PC-3 (cell line): ENCODE data around the gene FRK. TPM values are rescaled to one million over a fixed set of nuclear protein-coding genes. Genes with fewer than 3 reads are reported as not detected.

Experiments used
- ATAC-seq: fragments of 200-7000 bp; cut with Tn5 transposase; 2 replicates; pipeline ENCODE4 v1.9.1; 2020; ENCODE audit warnings: mild to moderate bottlenecking, moderate library complexity
- BruUV-seq: library from RNA; stranded (reverse); fragments of 400-500 nt; replicated peaks from 2 replicates; lab custom pipeline; 2021; lab: Mats Ljungman, UMichigan
- CTCF ChIA-PET: fragments of 300-600 bp; sonication (Branson Sonifier 250); formaldehyde crosslinking; loops from one replicate; lab custom pipeline; 2022; ENCODE audit warnings: antibody characterized with exemption; lab: Charles Lee
- POLR2A ChIA-PET: fragments of 300-600 bp; sonication (Branson Sonifier 250); formaldehyde crosslinking; loops from one replicate; lab custom pipeline; 2022; ENCODE audit warnings: antibody characterized with exemption; ENCODE audit not compliant: unreplicated experiment; lab: Charles Lee
- DNase-seq: peaks from one replicate; pipeline ENCODE4 v3.0.0-alpha.2; 2015
- H2AFZ ChIP-seq: fragments of 300-600 bp; sonication (generic); 2 replicates; pipeline ENCODE4 v1.6.0; 2016; ENCODE audit warnings: antibody characterized with exemption, low read length
- H3F3A ChIP-seq: fragments of 300-600 bp; sonication (generic); one replicate; pipeline ENCODE4 v1.6.0; 2017; ENCODE audit warnings: antibody characterized with exemption, low read length, control low read depth, mild to moderate bottlenecking; ENCODE audit not compliant: unreplicated experiment
- H3K27ac ChIP-seq: fragments of 300-600 bp; sonication (generic); 2 replicates; pipeline ENCODE4 v1.5.1; 2016; ENCODE audit warnings: mild to moderate bottlenecking, low read length
- H3K27me3 ChIP-seq: fragments of 300-600 bp; sonication (generic); 2 replicates; pipeline ENCODE4 v1.6.1; 2016; ENCODE audit warnings: low read length, mixed read lengths
- H3K36me3 ChIP-seq: fragments of 300-600 bp; sonication (generic); 2 replicates; pipeline ENCODE4 v1.6.1; 2016; ENCODE audit warnings: low read depth, mixed run types, low read length, mixed read lengths
- H3K4me1 ChIP-seq: fragments of 300-600 bp; sonication (generic); 2 replicates; pipeline ENCODE4 v1.5.1; 2016; ENCODE audit warnings: low read length; ENCODE audit not compliant: insufficient read depth
- H3K4me2 ChIP-seq: fragments of 300-600 bp; sonication (generic); 2 replicates; pipeline ENCODE4 v1.6.0; 2016; ENCODE audit warnings: low read length
- H3K4me3 ChIP-seq: fragments of 300-600 bp; sonication (generic); 2 replicates; pipeline ENCODE4 v1.5.1; 2016; ENCODE audit warnings: mild to moderate bottlenecking, low read length, mixed read lengths
- H3K79me2 ChIP-seq: fragments of 300-600 bp; sonication (generic); 2 replicates; pipeline ENCODE4 v1.6.1; 2017; ENCODE audit warnings: low read length, mixed read lengths
- H3K9ac ChIP-seq: fragments of 300-600 bp; sonication (generic); 2 replicates; pipeline ENCODE4 v1.6.0; 2016; ENCODE audit warnings: mild to moderate bottlenecking, low read length
- H3K9me2 ChIP-seq: fragments of 300-600 bp; sonication (generic); replicated peaks from 2 replicates; pipeline ENCODE4 v1.6.1; 2016; ENCODE audit warnings: mixed run types, low read length, mixed read lengths
- H3K9me3 ChIP-seq: fragments of 300-600 bp; sonication (generic); 2 replicates; pipeline ENCODE4 v1.6.1; 2016; ENCODE audit warnings: low read length, mixed read lengths
- H4K20me1 ChIP-seq: fragments of 300-600 bp; sonication (generic); 2 replicates; pipeline ENCODE4 v1.6.1; 2016; ENCODE audit warnings: low read length, mixed read lengths
- EZH2 ChIP-seq: fragments of 300-600 bp; sonication (generic); IDR thresholded peaks from one replicate; pipeline ENCODE4 v1.6.1; 2017; ENCODE audit warnings: antibody characterized with exemption, mild to moderate bottlenecking, low read length; ENCODE audit not compliant: unreplicated experiment
- EZH2phosphoT487 ChIP-seq: fragments of 300-600 bp; sonication (generic); IDR thresholded peaks from 2 replicates; pipeline ENCODE4 v1.6.1; 2018; ENCODE audit warnings: mild to moderate bottlenecking, antibody characterized with exemption, low read length, borderline replicate concordance
- intact Hi-C: fragments of 100-400 bp; cut with micrococcal nuclease; formaldehyde crosslinking; loops from 2 replicates; pipeline ENCODE4 v1.9.0; 2023
- total RNA-seq: library from RNA; depleted of rRNA; stranded (reverse); fragments of >200 nt; gene quantifications from 2 replicates; pipeline ENCODE4 v1.2.3, GENCODE V29; 2014
- TF ChIP-seq, protein P1 (sequence below): fragments of 300-600 bp; sonication (generic); conservative IDR thresholded peaks from 2 replicates; pipeline ENCODE4 v1.5.1; 2017; ENCODE audit warnings: antibody characterized with exemption, low read depth, mild to moderate bottlenecking, low read length

The FRK gene
- total RNA-seq, 1 experiment from 2014 or later: 0.66 TPM

DNA sequence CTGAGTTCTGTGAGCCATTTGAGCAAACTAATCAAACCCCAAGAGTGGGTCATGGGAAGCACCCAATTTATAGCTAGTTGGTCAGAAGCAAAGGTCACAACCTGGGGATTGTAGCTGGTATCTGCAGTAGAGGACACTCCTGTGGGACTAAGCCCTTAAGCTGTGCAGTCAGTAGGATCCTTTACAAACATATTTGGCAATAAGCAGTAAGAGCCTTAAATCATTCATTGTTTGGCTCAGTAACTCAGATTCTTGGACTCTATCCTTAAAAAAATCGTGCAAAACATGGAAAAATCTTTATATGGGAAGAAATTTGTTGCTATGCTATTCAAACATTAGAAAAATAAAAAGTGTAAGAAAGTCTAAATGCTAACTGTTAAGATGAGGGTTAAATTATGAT, 29.9 kb downstream of the FRK start:
- Histone ChIP-seq H4K20me1 (no peaks in the 10 kb centered on the region), H3K4me3 (no peak overlapping the region), H3K9ac (no peak overlapping the region), H3K4me2 (no peak overlapping the region), H3K36me3 (no peaks in the 10 kb centered on the region), H3K27me3 (no peaks in the 10 kb centered on the region), H3K4me1 (peaks cover 26% of the 10 kb centered on the region), H2AFZ (no peak overlapping the region), H3F3A (no peaks in the 10 kb centered on the region), H3K9me2 (no peaks in the 10 kb centered on the region), H3K27ac (no peak overlapping the region), H3K9me3 (no peaks in the 10 kb centered on the region), H3K79me2 (no peaks in the 10 kb centered on the region)
- intact Hi-C loops: no loop called here
- DNase-seq: no peak
- TF ChIP-seq EZH2 (no peak), EZH2phosphoT487 (no peak)
- TF ChIP-seq, protein P1, sequence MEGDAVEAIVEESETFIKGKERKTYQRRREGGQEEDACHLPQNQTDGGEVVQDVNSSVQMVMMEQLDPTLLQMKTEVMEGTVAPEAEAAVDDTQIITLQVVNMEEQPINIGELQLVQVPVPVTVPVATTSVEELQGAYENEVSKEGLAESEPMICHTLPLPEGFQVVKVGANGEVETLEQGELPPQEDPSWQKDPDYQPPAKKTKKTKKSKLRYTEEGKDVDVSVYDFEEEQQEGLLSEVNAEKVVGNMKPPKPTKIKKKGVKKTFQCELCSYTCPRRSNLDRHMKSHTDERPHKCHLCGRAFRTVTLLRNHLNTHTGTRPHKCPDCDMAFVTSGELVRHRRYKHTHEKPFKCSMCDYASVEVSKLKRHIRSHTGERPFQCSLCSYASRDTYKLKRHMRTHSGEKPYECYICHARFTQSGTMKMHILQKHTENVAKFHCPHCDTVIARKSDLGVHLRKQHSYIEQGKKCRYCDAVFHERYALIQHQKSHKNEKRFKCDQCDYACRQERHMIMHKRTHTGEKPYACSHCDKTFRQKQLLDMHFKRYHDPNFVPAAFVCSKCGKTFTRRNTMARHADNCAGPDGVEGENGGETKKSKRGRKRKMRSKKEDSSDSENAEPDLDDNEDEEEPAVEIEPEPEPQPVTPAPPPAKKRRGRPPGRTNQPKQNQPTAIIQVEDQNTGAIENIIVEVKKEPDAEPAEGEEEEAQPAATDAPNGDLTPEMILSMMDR: no peak
- ChIA-PET CTCF (no interaction called here), POLR2A (no interaction called here)
- ATAC-seq: no peak
- no TSS peak for BruUV-seq

DNA sequence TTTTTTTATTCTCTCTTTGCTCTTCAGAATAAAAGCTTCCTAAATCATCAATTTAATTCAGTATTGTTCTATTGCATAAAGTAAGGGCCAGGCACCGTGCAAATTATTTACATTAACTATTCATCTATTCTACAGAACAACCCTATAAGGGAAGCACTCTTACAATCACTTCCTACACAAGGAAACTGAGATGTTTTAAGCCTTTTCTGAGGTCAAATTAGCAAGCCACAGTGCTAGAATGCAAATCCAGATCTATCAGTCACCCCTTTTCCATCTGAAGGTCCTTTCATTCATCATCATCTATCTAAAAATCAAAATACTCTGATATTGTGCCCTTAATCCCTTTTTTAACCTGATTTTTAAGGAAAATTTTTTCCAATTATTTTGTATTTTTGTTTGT, 31.2 kb downstream of the FRK start:
- no peak overlapping the region for H3K27ac ChIP-seq
- H3K27me3 ChIP-seq: no peaks in the 10 kb centered on the region
- no peaks in the 10 kb centered on the region for H3K9me2 ChIP-seq
- H3K36me3 ChIP-seq: no peaks in the 10 kb centered on the region
- no TSS peak for BruUV-seq
- no peak overlapping the region for H3K4me2 ChIP-seq
- H3K9ac ChIP-seq: no peak overlapping the region
- no peaks in the 10 kb centered on the region for H3K9me3 ChIP-seq
- ATAC-seq (no peak), DNase-seq (no peak)
- H4K20me1 ChIP-seq: no peaks in the 10 kb centered on the region
- no peak overlapping the region for H2AFZ ChIP-seq
- ChIA-PET CTCF (no interaction called here), POLR2A (no interaction called here)
- peaks cover 34% of the 10 kb centered on the region for H3K4me1 ChIP-seq
- H3K79me2 ChIP-seq: no peaks in the 10 kb centered on the region
- intact Hi-C loops: loop anchor here (5.0 kb wide), 1 partner anchor 43 kb away; no protein-coding TSS in a partner anchor
- TF ChIP-seq EZH2: no peak
- no peak for TF ChIP-seq EZH2phosphoT487
- TF ChIP-seq, protein P1: no peak
- no peaks in the 10 kb centered on the region for H3F3A ChIP-seq
- H3K4me3 ChIP-seq: no peak overlapping the region

DNA sequence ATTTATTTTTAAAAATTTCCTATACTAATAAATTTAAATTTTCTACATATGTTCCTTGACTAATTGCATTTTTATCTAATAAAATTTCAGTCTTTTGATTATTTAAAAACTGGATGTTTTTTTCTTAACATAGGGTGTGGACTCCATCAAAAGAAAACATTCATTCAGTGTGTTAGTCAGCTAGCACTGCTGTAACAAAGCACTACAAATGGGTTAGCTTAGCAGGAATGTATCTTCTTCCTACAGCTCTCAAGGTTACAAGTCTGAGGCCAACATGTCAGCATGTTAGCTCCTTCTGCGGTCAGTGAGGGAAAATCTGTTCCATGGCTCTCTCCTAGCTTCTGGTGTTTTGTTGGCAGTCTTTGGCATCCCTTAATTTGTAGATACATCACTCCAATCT, 32.5 kb downstream of the FRK start:
- no peaks in the 10 kb centered on the region for H3K9me2 ChIP-seq
- H3K27me3 ChIP-seq: no peaks in the 10 kb centered on the region
- H3K9ac ChIP-seq: no peak overlapping the region
- TF ChIP-seq EZH2 (no peak), EZH2phosphoT487 (no peak)
- TF ChIP-seq, protein P1: no peak
- no peaks in the 10 kb centered on the region for H3K79me2 ChIP-seq
- no peak overlapping the region for H3K27ac ChIP-seq
- intact Hi-C loops: loop anchor here (5.0 kb wide), 1 partner anchor 44 kb away; no protein-coding TSS in a partner anchor
- DNase-seq: no peak
- no peak overlapping the region for H3K4me2 ChIP-seq
- no peak overlapping the region for H3K4me3 ChIP-seq
- H2AFZ ChIP-seq: no peak overlapping the region
- no peaks in the 10 kb centered on the region for H4K20me1 ChIP-seq
- ATAC-seq: no peak
- no peaks in the 10 kb centered on the region for H3F3A ChIP-seq
- ChIA-PET POLR2A (no interaction called here), CTCF (no interaction called here)
- peaks cover 27% of the 10 kb centered on the region for H3K4me1 ChIP-seq
- H3K9me3 ChIP-seq: no peaks in the 10 kb centered on the region
- no peaks in the 10 kb centered on the region for H3K36me3 ChIP-seq
- BruUV-seq: no TSS peak
